HL-60 (cell line): Measurements from ENCODE around the gene TRMT112.

Source experiments
- DNase-seq, 2 experiments: peaks; one replicate each; pipeline ENCODE4 v3.0.0-alpha.2; 2010 to 2020; ENCODE audit warnings: low read depth in 1 of 2, low spot score in 1 of 2
- H3K27ac ChIP-seq: fragments of 250-450 bp; sonication (Bioruptor Pico); replicated peaks from 2 replicates; pipeline ENCODE4 v1.5.1; 2020; ENCODE audit warnings: mild to moderate bottlenecking, moderate library complexity
- H3K27me3 ChIP-seq: fragments of 250-450 bp; sonication (Bioruptor Pico); 2 replicates; pipeline ENCODE4 v1.5.1; 2021; ENCODE audit warnings: mild to moderate bottlenecking, moderate library complexity; ENCODE audit not compliant: insufficient read depth, poor library complexity, severe bottlenecking
- H3K4me3 ChIP-seq: replicated peaks from 2 replicates; pipeline ENCODE4 v1.5.1; 2011; ENCODE audit warnings: mild to moderate bottlenecking, control low read depth, low read length; ENCODE audit not compliant: insufficient read depth
- GABPA ChIP-seq: IDR thresholded peaks from 2 replicates; pipeline ENCODE4 v1.6.1; 2012; ENCODE audit warnings: low read depth
- POLR2AphosphoS5 ChIP-seq: IDR thresholded peaks from 2 replicates; pipeline ENCODE4 v1.6.1; 2012; ENCODE audit warnings: low read depth
- SPI1 ChIP-seq: IDR thresholded peaks from 2 replicates; pipeline ENCODE4 v1.6.1; 2012; ENCODE audit warnings: low read depth, mild to moderate bottlenecking, borderline replicate concordance
- TF ChIP-seq, protein P1 (sequence below): IDR thresholded peaks from one replicate; pipeline ENCODE4 v1.5.1; 2011; ENCODE audit warnings: low read length, control low read depth, inconsistent platforms; ENCODE audit not compliant: insufficient read depth
- TF ChIP-seq, protein P2 (sequence below): IDR thresholded peaks from 2 replicates; pipeline ENCODE4 v1.6.1; 2012; ENCODE audit warnings: low read depth; ENCODE audit not compliant: insufficient replicate concordance

Gene TRMT112

DNA sequence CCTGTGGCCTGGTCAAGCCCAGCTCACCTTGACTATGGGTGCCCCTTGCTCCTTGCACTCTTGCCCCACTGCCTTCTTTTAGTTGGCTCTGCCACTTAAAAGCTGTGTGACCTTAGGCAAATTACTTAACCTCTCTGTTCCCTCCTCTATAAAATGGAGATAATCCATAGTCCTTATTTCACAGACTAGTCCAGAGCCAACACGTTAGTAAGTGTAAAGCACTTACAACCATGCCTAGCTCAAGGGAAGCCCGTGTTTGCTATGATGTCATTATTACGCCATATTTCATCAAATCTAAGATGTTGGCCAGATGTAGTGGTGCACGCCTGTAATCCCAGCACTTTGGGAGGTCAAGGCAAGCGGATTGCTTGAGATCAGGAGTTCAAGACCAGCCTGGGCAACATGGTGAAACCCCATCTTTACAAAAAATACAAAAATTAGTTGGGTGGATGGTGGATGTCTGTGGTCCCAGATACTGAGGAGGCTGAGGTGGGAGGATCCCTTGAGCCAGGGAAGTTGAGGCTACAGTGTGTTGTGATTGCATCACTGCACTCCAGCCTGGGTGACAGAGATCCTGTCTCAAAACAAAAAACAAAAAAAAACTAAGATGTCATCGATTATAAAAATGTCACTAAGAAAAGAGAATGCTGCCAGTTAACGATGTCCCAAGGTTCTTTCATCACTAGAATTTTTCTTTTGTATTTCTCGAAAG, 20.3 kb upstream of the TRMT112 start:
- H3K27ac ChIP-seq, result peak overlapping the region; percentile 88
- no peak overlapping the region for H3K4me3 ChIP-seq
- TF ChIP-seq GABPA (no peak), POLR2AphosphoS5 (no peak), SPI1 (no peak)
- H3K27me3 ChIP-seq, result no peaks in the 10 kb centered on the region
- no peak for DNase-seq

DNA sequence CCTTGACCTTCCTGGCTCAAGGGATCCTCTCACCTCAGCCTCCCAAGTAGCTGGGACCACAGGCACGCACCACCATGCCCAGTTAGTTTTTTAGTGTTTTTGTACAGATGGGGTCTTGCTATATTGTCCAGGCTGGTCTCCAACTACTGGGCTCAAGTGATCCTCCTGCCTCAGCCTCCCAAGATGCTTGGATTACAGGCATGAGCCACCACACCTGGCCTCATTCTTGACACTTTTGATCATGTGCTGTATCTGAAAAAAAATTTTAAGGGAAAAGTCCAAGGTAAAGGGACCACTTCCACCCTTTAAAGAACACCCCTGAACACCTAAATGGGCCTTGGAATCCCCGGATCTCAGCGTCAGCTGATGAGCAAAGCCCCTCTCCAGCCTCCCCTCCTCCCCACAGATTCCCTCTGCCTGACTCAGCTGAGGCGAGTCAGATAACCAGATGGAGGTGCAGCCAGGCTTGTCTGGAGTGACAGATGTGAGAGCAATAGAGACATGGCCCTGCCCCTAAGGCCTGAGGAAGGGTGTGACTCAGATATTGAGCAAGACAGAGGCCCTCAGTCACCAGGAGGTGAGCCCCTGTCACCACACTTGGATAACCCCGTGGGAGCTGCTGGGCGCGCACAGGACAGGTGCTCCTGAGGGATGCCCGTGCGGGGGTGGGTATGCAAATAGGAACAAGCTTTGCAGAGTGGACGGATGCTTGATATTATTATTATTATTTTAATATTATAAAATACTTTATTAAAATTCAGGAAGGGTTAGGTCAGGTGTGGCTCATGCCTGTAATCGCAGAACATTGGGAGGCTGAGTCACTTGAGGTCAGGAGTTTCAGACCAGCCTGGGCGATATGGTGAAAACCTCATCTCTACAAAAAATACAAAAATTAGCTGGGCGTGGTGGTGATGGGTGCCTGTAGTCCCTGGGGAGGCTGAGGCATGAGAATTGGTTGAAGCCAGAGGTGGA, 17.7 kb upstream of the TRMT112 start:
- DNase-seq, result peak; percentile 95 to 98

DNA sequence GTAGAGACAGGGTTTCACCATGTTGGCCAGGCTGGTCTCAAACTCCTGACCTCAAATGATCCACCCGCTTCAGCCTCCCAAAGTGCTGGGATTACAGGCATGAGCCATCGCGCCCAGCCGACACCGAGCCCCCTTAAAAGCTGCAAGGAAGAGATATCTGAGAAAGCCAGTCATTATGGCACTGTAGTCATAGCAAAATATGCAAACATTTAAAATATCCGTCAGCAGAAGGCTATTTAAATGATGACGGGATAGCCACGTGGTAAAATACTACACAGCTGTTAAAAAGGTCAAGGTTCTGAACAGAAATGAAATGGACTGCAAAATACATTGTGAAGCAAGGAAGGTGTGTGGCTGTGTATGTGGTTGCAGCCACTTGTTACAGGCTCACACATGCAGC, 16.2 kb upstream of the TRMT112 start:
- Histone ChIP-seq H3K27ac (no peak overlapping the region), H3K27me3 (no peaks in the 10 kb centered on the region), H3K4me3 (no peak overlapping the region)
- TF ChIP-seq POLR2AphosphoS5, result no peak
- no peak for TF ChIP-seq GABPA
- TF ChIP-seq, protein P1, sequence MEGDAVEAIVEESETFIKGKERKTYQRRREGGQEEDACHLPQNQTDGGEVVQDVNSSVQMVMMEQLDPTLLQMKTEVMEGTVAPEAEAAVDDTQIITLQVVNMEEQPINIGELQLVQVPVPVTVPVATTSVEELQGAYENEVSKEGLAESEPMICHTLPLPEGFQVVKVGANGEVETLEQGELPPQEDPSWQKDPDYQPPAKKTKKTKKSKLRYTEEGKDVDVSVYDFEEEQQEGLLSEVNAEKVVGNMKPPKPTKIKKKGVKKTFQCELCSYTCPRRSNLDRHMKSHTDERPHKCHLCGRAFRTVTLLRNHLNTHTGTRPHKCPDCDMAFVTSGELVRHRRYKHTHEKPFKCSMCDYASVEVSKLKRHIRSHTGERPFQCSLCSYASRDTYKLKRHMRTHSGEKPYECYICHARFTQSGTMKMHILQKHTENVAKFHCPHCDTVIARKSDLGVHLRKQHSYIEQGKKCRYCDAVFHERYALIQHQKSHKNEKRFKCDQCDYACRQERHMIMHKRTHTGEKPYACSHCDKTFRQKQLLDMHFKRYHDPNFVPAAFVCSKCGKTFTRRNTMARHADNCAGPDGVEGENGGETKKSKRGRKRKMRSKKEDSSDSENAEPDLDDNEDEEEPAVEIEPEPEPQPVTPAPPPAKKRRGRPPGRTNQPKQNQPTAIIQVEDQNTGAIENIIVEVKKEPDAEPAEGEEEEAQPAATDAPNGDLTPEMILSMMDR, result no peak
- no peak for TF ChIP-seq SPI1
- TF ChIP-seq, protein P2, sequence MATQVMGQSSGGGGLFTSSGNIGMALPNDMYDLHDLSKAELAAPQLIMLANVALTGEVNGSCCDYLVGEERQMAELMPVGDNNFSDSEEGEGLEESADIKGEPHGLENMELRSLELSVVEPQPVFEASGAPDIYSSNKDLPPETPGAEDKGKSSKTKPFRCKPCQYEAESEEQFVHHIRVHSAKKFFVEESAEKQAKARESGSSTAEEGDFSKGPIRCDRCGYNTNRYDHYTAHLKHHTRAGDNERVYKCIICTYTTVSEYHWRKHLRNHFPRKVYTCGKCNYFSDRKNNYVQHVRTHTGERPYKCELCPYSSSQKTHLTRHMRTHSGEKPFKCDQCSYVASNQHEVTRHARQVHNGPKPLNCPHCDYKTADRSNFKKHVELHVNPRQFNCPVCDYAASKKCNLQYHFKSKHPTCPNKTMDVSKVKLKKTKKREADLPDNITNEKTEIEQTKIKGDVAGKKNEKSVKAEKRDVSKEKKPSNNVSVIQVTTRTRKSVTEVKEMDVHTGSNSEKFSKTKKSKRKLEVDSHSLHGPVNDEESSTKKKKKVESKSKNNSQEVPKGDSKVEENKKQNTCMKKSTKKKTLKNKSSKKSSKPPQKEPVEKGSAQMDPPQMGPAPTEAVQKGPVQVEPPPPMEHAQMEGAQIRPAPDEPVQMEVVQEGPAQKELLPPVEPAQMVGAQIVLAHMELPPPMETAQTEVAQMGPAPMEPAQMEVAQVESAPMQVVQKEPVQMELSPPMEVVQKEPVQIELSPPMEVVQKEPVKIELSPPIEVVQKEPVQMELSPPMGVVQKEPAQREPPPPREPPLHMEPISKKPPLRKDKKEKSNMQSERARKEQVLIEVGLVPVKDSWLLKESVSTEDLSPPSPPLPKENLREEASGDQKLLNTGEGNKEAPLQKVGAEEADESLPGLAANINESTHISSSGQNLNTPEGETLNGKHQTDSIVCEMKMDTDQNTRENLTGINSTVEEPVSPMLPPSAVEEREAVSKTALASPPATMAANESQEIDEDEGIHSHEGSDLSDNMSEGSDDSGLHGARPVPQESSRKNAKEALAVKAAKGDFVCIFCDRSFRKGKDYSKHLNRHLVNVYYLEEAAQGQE, result no peak
- no peak for DNase-seq

More for the DNA sequence above, 17.7 kb upstream of the TRMT112 start:
- peak overlapping the region; percentile 5; the same call in 1 of the 2 replicates for H3K27ac ChIP-seq
- no peak overlapping the region for H3K4me3 ChIP-seq
- TF ChIP-seq, protein P1, result no peak
- TF ChIP-seq POLR2AphosphoS5 (peak; percentile 86), SPI1 (no peak; the same call in 1 of the 2 replicates), GABPA (no peak)
- TF ChIP-seq, protein P2, result no peak
- H3K27me3 ChIP-seq, result no peaks in the 10 kb centered on the region
